HG03378 (cell line): ENCODE measurements around the gene ROR2.
"Not testable (repeated sequence)": the region's sequence is repeated elsewhere in the genome, so short reads cannot be mapped to it uniquely, and the experiment has no call there.

Experiments used
- ATAC-seq: cut with Tn5 transposase; IDR thresholded peaks from one replicate; pipeline ENCODE4 v1.9.1; 2021; ENCODE audit warnings: mild to moderate bottlenecking, moderate library complexity; ENCODE audit not compliant: unreplicated experiment

The ROR2 gene

DNA sequence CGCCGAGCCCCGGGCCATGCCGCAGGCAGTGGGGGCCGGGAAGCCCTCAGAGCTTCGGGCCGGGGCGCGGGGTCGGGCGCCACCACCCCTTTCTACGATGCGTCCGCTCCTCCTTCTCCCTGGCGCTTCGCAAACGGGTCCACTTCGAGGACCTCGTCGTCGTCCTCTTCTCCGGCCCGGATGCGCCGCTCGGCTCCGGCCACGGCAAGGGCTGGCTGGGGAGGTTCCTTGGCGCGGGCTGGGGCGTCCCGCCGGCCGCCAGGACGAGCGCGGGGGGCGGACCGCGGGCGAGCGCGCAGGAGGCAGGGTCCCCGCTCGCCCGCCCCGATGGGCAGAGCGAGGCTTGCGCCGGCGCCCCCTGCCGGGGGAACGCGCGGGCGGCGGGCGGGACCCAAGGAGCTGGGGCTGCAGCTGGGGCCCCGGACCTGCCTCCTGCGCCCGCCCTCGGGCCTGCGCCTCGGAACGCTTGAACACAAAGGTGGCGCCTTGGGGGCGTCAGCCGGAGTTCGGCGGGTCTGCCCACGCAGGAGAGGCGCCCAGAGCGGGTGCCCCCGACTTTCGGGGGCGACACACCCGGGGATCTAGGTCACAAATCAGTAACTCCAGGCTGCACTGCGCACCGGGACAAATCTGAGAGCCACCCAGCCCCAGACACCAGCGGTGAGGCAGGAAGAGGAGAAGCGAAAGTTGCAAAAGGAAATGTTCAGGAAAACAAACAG, at the start of gene ROR2:
TSS of gene ROR2 (minus strand) at position 283 of the 719 bp plus-strand sequence.
- no peak for ATAC-seq

DNA sequence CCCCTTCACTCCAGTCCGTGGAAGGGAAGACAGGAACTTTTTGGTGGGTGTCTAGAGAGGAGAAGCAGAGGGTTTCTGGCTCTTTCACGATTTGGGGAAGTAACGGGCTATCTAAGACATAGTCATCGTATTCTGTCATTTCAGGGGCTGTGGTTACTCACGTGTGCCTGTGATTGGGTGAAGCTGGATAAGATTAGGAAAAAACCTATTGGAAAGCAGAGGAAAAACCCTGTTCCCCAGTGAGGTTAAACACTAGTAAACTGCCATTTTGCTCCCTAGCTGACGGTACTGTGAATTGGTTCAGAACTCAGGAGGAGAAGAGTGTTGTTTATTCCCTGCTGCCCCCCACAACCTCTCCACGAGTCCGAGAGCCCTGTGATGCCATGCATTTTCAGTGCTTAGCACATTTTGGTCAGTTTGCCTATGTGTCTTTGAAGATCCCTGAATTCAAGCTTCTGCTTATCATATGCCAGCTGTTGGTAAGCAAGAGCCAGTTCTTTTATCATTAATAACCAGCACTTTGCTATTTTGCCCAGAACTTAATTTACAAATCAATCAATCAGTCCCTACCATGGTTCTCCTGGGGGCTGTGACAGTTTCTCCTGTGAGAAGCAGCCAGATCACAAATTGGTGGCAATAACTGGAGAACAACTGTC, 45.1 kb upstream of the ROR2 start:
- no peak for ATAC-seq

- ATAC-seq, result no peak
Measured at GRCh38 chr9:91994422-91994821, 44.4 kb upstream of the ROR2 start.

- ATAC-seq, result no peak
Measured at GRCh38 chr9:91992461-91993041, 42.5 kb upstream of the ROR2 start.

GRCh38 chr9:91991721-91992341, 41.8 kb upstream of the ROR2 start:
- no peak for ATAC-seq

- no peak for ATAC-seq
Measured at GRCh38 chr9:91986248-91986647, 36.2 kb upstream of the ROR2 start.

DNA sequence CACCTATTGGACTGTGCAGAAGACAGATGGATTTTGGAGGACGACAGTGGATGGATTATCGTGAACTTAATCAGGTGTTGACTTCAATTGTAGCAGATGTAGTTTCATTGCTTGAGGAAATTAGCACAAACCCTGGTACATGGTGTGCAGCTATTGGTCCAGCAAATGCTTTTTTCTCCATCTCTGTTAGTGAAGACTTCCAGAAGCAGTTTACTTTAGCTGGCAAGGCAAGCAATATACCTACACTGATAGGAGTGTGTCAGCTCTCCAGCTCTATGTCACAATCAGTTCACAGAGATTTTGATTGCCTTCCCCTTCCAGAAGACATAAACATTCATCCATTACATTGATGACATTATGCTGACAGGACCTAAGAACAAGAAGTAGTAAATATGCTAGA, 35.7 kb upstream of the ROR2 start:
- no peak for ATAC-seq

- no peak for ATAC-seq
Measured at GRCh38 chr9:91978740-91979414, 28.8 kb upstream of the ROR2 start.

- not testable (repeated sequence) for ATAC-seq
Measured at GRCh38 chr9:91975254-91975653, 25.2 kb upstream of the ROR2 start.

- no peak for ATAC-seq
Measured at GRCh38 chr9:91972711-91973110, 22.7 kb upstream of the ROR2 start.

- no peak for ATAC-seq
Measured at GRCh38 chr9:91972076-91972626, 22.1 kb upstream of the ROR2 start.

DNA sequence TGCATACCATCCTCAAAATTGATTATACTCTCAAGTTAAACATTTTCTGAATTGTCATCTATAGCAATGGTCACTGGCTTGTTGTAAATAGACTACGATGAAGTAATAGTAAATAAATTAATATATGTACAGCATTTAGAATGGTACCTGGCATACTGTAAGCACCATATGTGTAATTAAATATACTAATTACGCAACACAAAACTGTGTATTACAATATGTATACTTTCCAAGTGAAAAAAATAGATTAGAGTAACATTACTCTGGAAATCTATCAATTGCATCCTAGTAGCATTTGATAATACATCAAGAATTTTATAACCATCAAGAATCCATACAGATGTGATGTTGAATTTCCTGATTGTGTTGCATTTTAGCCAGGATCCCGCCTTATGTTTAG, 17.2 kb upstream of the ROR2 start:
- no peak for ATAC-seq

GRCh38 chr9:91966503-91966902, 16.5 kb upstream of the ROR2 start:
- no peak for ATAC-seq

DNA sequence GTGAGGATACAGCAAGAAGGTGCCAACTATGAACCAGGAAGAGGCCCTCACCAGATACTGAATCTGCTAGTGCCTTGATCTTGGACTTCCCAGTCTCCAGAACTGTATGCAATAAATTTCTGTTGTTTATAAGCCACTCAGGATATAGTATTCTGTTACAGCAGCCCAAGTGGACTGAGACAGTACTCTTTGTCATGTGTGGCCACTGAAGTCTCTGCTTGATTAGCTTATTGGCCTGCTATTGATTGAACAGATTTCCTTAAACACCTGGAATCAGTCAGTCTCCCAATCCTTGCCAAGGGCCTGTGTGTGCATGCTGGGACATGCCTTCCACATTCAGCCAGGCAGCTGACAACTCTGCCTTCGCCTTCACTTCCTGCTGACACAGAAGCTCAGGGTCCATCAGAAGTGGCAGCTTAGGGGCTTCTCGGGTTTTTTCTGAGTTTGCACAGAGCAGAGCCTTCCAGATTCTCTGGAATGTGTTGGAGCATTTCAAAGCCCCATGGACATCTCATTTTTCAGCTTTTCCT, 13.7 kb upstream of the ROR2 start:
- no peak for ATAC-seq

DNA sequence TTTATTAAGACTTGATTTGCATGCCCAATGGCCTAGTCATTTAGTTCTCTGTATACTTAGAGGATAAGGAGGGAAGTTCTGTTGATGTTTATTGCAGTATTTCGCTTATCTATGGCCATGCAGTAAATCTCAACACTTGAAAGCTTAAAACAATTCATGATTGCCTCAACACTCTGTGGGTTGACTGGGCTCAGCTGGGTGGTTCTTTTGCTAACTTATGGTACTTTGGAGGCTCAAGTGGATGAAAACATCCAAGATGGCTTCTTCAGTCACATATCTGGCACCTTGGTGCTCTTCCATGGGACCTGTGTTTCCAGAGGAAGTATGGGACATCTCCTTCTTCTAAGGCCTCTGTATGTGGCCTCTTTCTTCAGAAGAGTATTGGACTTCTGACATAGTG, 10.3 kb upstream of the ROR2 start:
- ATAC-seq, result no peak

GRCh38 chr9:91958174-91958573, 8.1 kb upstream of the ROR2 start:
- ATAC-seq, result no peak

DNA sequence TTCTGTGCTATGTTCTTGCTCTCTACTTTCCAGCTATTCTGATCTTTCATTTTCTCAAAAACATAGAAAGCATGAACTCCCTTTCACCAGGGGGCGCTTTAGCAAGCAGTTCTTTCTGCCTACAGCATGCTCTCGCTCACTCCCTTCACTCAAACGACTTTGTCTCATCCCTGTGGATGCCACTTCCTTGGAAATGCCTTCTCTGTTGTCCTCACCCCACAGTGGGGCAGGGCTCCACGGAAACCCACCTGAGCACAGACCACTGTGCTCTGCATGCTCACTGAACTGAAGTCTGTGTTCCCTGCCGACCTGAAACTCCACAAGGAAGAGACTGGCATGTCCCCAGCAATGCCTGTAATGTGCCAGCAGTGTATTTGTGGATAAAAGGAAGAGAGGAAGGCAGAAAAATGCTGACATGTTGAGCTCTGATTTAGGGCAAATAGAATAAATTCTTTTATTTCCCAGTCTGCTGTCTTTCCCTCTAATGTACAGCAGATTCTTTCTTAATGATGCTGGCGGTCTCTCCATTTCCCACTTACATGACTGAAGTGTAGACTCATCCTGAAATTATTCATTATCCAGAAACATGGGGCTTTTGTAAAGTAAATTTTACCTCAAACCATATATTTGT, 4.9 kb upstream of the ROR2 start:
- no peak for ATAC-seq

DNA sequence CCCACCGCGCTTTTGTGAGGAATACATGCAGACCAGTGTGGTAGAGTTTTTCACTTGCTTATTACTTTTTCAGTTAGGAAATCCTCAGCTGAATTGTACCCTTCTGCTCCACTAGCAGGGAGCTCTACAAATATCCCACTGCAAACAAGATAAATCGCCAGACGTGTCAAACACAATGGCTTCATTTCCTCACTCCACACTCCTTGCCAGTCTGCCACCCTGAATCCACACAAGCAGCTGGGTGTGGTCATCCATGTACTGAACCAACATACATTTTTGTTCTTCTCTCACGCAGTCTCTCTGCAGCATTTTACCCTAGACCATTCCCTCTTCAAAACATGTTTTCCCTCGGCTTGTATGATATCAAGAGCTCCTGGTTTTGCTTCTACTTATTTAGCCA, 3.7 kb upstream of the ROR2 start:
- no peak for ATAC-seq

- ATAC-seq, result no peak
Measured at GRCh38 chr9:91951944-91952520, 2.0 kb upstream of the ROR2 start.

DNA sequence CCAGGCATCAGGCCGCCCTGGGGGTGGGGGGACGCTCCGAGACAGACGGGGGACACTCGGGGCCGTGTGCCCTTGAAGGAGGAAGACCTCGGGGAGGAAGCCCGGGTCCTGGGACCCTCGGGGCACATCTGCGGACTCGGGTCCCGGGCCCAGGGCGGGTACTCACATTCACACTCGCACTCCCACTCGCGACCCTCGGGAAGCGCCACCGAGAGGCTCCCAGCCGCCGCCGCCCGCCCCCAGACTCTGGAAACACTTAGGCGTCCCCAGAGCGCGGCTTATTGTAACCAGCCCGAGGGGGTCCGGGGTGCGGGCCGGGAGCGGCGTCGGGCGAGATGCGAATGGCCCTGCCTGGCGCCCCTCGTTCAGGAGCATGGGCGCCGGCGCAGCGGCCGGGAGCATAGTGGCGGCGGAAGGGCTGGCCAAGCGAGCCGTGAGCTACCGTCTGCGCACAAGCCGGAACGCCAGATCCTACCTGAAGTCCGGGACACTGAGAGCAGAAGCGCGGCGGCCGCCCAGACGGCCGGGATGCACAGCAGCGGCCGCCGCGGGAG, 559 bp downstream of the ROR2 start:
- ATAC-seq, result no peak
